ENCODE results near the gene C8G.

Gene C8G

DNA sequence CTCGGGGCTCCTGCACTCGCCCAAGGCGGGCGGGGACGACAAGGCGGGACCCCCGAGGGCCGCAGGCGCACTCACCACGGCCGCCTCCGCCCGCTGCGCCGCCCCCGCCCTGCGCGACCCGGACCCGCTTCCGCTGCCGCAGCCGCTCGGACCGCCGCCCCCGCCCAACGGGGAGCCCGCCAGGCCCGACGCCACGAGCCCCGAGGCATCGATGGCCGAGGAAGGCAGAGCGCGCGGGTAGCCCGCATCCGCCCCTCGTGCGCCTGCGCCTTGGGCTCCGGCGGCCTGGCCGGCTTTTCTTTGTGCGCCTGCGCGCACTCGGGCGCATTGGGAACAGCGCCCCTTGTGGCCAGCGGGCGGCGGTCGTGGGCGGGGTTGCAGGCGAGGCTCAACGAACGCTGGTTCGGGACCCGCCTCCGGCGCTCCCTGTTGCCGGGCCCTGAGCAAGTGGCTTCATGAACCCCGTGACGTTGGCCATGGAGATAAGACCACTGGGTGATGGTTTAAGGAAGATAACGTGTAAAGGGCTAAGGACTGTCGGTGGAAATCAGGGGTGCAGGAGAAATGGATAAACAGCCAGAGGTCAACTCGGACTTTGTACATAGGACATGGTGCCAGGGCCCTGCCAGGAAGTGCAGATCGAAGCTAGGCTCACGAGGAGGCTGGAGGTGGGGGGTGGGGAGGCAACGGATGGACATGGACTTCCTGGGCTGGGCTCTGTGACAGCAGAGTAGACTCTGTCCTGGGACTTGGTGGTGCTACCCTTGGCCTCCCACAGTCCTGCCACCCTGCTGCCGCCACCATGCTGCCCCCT is at the start of gene C8G, which contains the start of gene FBXW5:
Gene C8G (plus strand): TSS at position 725 of the 814 bp plus-strand sequence. CDS start 78 bp downstream, at position 803.
Gene FBXW5 (minus strand): TSS at position 220 of the 814 bp plus-strand sequence. CDS start 655 bp downstream, outside the sequence.
- DNase-seq = peak; percentile 93

DNA sequence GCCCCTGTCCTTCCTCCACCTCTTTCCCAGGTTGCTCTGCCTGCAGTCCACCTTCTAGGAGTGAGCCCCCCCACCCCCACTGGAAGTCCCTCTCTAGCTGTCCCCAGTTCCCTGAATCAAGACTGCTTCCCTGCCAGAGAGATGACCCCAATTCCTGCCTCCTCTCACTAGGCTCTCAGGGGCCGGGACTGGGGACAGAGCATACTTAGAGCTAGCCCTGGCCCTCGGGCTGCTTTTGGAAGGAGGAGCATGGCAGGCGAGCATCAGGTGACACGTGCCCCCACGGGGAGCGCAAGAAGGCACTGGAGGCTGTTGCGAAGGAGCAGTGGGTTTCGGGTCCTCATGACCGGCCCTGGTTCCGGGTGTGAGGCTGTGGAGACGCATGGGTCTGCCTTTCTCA is 49.0 kb upstream of the C8G start:
- DNase-seq = no peak

DNA sequence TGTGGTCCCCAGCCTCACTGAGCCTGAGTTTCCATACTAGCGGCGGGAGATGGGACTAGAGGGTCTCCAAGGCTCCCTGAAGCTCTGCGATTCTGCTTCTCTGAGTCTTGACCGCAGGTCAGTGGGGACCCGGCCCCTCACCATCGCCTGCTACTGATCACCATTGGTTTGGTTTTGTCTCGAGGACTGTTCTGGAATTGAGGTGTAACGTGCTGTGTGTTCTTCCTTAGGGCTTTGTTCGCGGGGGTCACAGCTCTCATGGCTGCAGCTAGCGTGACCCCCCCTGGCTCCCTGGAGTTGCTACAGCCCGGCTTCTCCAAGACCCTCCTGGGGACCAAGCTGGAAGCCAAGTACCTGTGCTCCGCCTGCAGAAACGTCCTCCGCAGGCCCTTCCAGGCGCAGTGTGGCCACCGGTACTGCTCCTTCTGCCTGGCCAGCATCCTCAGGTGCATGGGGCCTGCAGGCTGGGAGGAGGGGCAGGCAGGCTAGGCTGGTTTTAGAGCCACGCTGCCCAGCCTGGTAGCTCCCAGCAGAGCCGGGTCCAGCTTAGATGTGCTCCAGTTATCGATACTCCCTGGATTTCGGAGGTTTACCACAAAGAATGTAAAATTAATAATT is 46.5 kb upstream of the C8G start:
- no peak for DNase-seq

DNA sequence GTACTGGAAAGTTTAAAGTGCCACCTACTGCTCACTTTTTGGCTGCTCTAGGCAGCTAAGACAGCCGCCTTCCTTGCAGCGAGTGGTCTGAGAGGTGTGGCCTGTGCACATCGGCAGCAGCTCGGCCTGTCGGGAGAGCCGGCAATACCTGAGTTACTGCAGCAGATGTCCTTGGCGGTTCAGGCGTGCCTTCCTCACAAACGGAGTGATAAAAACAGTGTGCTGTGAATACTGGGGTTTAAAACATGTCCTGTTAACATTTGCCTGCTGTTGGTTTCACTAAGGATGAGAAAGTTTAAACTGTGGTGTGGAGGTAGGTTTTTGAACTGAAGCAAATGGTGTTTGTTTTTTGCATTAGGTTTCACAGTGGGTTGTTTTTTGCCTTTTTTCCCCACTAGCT is 45.8 kb upstream of the C8G start:
- DNase-seq = no peak

DNA sequence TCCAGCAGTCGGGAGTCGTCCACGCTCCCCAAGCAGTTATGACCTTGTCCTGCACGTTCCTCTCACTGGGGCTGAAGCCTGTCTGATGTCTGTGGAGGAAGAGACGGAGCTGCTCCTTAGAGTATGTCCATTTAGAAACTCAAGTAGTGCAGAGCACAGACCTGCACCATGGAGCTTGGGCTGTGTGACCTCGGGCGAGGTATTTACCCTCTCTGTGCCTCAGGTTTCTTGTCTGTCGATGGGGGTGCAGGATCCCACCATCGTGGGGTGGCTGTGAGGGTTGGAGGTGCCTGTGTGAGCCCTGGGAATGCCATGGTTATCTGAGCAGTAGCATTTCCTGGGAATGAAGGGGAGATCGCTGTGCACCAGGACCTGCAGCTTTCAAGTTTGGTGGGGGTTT is 44.5 kb upstream of the C8G start:
- no peak for DNase-seq

DNA sequence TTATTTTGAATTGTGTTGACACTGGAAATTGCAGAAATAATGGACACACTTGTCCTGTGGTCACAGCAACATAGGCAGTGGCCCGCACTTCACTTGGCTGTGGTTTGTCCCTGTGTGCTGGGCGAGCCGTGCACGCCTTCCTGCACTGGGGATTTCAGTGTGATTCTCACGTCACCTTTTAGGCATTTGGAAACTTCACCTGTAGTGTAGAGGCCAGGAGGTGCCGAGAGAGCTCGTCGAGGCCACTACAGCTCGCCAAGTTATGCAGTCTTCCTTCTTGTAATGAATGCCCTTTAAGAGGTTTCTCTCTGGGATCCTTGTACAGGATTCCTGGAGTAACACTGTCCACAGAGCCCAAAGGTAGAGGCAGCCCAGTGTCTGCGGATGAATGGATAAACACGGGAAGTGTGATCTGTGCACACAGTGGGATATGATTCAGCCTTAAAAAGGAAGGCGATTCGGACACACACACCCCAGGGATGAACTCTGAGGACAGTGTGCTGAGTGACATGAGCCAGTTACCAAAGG is 44.0 kb upstream of the C8G start:
- no peak for DNase-seq

DNA sequence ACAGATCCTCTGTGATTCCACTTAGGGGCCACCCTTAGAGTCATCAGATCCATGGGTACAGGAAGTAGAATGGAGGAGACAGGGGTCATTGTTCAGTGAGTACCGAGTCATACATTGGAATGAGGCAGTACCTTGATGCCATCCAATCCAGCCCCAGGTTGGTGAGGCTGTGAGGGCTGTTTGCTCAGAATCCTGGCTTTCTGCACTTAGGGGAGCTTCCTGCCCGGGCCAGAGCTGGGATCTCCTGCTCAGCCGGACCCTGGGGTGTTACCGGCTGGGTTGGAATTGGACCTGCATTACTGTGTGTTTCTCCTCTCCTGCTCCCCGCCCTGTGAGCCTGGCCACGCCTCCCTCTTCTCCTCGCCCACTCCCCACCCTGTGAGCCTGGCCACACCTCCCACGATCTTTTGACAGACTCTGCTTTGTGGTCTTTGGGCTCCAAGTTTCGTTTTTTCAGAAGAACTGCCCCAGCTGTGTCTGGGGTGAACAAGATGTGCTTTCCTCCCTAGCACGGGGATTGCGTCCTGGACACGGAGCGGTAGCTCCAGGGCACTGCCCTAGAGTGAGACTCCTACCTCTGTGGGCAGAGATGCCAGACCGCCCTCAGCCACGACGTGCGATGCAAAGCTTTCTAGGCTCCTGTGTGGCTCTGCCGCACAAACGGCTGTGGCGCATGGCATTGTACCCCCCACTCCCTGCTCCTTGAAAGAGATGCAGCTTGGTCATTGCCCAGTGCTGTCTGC is 43.4 kb upstream of the C8G start:
- DNase-seq = peak; percentile 63

DNA sequence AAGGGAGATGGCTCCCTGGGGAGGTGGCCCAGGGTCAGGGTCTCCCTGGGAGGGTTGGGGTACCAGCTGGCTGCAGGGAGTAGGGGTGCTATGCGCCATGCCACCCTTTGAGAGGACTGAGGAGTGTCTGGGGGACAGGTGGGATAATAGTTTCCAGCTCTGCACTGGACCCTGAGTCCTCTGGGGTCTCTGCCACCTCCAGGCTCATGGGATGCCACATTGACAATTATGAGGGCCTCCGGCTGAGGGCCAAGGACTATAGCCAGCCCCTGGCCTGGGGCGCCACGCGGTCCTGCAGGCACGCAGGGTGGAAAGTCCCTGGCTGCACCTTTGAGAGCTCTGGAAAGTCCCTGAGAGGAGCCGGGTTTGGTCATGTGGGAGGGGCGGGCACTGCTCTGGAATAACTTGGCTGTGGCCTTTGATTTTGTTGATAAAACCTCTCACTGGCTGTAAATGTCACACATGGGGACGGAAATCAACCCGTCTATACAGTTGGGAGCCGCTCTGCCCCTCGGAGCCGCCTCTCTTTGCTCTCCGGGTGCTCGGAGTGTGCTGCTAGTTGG is 42.7 kb upstream of the C8G start:
- DNase-seq = peak; percentile 68

DNA sequence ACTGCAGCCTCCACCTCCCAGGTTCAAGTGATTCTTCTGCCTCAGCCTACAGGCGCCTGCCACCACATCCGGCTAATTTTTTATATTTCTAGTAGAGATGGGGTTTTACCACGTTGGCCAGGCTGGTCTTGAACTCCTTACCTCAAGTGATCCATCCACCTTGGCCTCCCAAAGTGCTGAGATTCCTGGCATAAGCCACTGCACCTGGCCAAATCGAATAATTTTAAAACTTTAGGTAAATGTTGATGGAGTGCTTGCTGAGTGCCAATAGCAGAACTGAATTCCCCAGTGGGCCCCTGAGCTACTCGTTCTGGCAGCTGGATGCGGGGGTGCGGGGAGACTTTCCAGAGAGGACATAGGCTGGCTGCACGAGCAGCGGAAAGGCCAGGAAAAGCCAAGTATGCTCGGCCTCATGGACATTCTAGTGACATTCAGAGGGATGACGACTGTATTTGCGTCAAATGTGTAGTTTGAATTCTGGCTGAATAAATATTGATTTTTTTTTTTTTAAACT is 41.9 kb upstream of the C8G start:
- no peak for DNase-seq

DNA sequence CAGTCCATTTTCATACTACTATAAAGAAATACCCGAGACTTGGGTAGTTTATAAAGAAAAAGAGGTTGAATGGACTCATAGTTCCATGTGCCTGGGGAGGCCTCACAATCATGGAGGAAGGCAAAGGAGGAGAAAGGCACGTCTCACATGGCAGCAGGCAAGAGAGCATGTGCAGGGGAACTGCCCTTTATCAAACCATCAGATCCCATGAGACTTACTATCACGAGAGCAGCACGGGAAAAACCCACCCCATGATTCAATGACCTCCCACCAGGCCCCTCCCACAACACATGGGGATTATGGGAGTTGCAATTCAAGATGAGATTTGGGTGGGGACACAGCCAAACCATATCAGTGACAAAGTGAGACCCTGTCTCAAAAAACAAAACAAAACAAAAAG is 38.8 kb upstream of the C8G start:
- no peak for DNase-seq

DNA sequence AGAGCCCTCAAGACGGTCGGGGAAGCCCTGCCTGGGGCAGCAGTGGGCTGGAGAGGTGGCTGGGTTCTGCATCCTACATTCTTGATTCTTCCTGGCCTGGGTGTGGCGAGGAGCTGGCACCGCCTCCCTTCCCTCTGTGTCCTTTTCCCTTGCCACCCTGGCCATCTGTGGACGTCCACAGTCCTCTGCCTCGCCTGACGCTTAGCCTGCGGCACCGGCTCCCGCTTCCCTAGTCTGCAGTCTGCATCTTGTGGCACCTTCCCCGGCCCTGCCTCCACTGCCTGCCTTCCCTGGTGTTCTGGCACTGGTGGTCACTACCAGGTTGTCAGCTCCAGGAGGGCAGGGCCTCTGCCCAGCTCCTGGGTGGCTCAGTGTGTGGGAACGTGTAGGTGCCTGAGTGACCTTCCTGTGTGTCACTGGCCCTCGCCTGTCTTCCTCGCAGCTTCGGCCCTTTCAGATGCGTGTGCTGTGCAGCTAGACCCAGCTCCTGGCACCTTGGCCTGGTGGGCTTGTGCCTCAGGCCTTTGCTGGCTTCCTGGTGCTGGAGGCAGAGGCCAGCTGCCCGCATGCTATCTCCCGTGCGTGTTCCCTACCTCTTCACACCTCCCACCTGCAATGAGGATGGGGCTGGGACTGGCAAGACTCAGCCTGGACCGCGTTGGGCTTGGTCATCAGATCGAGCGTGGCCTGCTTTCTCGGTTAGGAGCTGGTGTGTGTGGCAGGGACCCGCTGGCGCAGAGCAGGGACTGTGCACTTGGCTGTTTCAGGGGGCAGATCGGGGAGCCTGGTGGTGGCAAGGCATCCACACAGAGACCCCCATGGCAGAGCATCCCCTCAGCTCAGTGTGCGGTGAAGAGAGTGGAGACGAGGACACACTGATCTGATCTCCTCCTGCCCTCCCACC is 37.8 kb upstream of the C8G start:
- DNase-seq = no peak

DNA sequence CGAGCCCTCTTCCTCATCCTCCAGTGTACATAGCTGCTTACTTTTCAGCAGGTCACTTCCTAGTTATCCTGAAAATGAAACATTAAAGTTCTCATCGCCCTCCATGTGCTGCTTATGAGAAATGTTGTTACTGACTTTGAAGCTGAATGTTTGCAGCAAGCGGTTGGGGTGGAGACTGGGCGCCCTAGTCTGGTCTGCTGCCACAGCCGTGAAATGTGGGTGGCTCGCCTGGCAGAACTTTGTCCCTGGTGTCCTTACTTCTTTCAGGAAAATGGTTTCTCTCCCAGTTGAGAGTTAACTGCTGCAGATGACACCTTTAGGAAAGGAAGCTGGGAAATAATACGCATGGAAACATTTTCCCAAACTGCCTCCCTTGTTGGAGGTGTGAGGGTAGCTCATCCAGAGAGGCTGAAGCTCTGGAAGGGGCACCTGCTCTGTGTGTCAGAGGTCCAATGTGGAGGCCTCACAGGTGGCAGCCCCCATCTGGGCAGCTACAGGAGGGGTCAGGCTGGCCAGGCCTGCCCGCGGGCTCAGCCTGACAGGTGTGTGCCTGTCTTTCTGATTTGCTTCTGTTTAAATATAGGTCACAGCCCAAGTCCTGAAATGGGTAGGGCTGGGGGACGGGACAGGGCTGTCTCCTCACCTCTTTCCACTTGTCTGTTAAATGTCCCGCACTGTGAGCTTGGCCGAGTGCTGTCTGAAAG is 34.7 kb upstream of the C8G start:
- no peak for DNase-seq

DNA sequence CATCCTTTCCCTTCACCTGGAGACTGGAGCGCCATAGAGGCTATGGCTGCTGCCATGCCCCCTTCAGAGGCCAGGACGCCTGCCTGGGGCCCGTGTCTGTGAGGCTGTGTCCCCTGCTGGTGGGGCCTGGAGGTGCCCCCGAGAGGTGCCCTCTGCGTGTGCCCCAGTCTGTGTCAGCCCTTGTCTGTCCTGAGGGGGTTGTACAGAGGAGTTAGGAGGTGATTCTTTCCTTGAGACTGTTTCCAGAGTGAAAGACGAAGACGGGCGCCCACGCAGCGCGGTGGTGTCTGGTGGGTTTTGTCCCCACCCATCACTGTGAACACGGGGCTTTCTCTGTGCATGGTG is 34.2 kb upstream of the C8G start:
- DNase-seq = no peak

DNA sequence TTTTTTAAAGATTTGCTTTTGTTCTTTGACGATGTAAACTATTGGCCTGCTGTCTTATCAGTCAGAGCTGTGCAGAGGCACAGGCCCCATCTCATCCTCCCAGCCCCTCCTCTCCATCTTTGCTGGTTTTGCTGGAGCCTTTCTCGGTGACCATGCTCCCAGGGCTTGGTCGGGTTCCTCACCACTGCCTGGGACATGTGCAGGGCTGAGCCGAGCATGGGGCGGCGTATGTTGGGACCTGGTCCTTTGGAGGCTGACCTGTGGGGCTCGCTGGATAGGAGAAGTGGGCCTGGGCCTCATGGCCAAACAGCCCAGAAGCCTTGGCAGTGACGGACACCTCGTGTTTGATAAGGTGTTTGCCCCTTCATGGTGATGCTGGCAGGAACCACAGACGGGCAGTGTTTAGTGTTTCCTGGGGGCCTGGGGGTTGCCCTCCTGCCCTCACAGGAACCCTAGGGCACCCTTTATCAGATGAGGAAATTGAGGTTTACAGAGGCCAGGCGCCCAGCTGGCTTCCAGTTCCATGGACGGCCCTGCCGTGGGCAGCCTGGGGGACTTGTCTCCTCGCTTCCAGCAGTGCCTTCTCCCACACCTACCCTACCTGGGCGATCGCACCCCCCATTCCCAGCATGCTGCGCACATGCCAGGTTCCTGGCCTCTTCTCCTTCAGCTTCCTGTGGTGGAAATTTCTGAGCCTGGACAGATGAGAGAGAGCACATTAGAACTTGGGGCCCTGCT is 31.2 kb upstream of the C8G start:
- no peak for DNase-seq

DNA sequence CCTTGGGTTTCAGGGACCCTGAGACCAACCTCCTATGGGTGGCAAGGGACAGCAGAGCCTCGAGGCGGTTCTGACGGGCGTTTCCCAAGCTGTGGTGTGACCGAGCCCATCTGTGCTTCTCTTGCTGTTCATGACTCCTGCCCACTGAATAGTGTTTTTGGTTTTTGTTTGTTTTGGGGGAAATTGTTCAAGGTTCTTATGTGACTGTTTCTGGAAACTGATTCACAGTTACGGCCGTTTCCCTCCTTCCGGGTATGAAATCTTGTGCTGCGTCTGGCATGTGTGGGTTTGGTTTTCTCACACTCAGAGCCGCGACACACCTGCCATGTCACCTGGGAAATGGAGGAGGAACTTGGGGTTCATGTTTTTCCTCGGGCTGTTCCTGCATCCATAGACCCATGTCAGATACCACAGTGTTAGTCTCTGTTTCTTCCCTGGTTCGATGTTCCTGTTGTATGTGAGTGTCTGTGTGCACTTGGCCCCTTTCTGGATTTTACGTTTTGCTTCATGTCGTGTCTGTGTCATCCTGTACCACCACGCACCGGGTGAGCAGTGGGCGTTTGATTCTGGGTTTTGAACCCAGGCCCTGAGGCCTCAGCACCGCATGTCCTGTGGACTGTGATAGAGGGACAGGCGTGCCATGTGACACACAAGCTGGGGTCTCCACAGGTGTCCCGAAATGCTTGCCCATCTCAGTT is 29.3 kb upstream of the C8G start:
- no peak for DNase-seq

DNA sequence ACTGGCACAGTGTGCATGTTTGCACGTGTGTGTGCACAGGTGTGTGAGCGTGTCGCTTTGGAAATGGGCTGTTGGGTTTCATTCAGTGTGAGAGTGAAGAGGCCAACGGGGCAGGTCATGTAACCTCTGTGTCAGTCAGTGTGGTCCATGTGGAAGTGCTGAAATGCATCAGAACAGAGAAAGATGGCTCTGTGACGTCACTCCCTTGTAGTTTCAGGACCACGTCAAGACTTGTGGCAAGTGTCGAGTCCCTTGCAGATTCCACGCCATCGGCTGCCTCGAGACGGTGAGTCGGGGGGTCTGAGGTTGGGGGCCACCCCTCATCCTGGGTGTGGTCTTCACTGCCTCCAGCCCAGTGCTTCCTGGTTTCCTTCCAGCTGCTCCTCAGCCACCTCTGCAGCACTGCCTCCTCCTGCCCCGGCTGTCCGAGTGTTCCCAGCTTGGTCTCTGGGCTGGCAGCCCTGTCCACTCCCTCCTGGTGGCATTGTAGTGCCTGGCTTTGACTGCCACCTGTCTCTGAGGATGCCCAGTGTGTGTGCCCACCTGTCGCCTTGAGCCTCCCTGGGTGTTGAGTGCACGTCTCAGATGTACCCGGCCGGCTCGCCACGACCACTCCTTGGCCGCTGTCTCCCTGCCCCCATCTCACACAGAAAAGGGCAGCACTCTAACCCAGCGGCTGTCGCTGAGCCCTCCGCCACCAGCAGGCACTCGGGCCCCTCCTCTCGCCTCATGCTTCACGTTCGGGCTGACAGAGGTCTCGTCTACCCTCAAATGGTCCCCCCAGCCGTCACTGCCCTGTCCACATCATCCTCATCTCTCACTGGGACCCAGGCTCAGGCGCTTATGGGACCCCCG is 28.5 kb upstream of the C8G start:
- DNase-seq = no peak

DNA sequence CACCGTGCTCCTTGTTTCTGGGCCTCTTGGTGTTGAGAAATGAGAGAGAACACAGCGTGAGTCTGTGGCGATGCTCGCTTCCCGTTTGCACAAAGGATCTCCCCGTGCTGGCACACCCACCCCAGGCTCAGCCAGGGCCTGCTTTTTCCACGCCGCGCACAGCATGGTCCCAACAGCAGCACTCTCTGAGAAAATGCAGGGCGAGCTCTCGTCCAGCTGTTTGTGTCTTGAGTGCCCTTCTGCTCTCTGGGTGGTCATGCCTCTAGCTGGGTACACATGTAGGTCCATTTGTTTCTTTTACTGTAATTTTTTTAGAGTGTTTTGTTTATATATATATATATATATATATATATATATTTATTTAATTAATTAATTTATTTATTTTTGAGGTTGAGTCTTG is 27.1 kb upstream of the C8G start:
- no peak for DNase-seq

DNA sequence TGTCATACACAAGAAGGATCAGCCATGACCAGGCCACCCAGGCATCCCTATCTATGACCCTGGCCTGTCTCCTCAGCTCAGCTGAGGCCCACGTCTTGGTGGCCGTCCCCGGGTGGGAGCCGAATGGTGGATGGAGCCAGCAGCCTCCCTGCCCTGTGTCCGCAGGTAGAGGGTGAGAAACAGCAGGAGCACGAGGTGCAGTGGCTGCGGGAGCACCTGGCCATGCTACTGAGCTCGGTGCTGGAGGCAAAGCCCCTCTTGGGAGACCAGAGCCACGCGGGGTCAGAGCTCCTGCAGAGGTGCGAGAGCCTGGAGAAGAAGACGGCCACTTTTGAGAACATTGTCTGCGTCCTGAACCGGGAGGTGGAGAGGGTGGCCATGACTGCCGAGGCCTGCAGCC is 25.0 kb upstream of the C8G start:
- no peak for DNase-seq

DNA sequence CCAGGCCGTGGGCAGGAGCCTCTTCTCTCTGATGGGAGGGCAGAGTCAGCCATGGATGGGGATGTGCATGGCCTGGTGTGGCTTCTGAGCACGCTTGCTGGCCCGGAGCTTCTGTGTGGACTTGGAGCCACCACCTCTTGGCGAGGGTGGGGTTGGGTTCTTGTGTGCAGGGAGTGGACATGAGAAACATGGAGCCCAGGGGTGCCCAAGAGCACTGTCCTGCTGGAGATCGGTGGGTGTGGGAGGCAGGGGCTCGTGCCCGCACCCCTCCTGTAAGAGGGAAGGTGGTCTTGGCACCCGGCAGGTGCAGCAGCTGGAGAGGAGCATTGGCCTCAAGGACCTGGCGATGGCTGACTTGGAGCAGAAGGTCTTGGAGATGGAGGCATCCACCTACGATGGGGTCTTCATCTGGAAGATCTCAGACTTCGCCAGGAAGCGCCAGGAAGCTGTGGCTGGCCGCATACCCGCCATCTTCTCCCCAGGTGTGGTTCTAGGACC is 24.3 kb upstream of the C8G start:
- DNase-seq = no peak
